K562 (cell line): ENCODE measurements around the gene OFD1. TPM values are rescaled to one million over a fixed set of nuclear protein-coding genes. Genes with fewer than 3 reads are reported as not detected.

Experiments used
- BDP1 ChIP-seq: IDR thresholded peaks from 3 replicates; pipeline ENCODE4 v1.6.1; 2011; ENCODE audit not compliant: insufficient read length, insufficient read depth
- BMI1 ChIP-seq: fragments of 150-350 bp; IDR thresholded peaks from 2 replicates; pipeline ENCODE4 v1.6.1; 2014; ENCODE audit warnings: low read length
- CTBP1 ChIP-seq: fragments of 450-650 bp; IDR thresholded peaks from 2 replicates; pipeline ENCODE4 v1.6.1; 2016; ENCODE audit warnings: borderline replicate concordance
- HNRNPLL ChIP-seq: fragments of 200-400 bp; formaldehyde crosslinking; IDR thresholded peaks from 2 replicates; pipeline ENCODE4 v1.6.1; 2017; ENCODE audit warnings: low read length, low read depth, mild to moderate bottlenecking; ENCODE audit not compliant: poor library complexity, severe bottlenecking
- HSF4 ChIP-seq: fragments of 250-450 bp; sonication (Bioruptor Pico); IDR thresholded peaks from 2 replicates; pipeline ENCODE4 v2.1.2; 2022; ENCODE audit warnings: mild to moderate bottlenecking, moderate library complexity, borderline replicate concordance
- MAFK ChIP-seq: IDR thresholded peaks from 2 replicates; pipeline ENCODE4 v1.6.1; 2011; ENCODE audit warnings: low read length, improper control_type of control experiment
- NFE2 ChIP-seq: IDR thresholded peaks from 2 replicates; pipeline ENCODE4 v1.6.1; 2014; ENCODE audit warnings: antibody characterized with exemption, low read depth
- NFXL1 ChIP-seq: fragments of 450-650 bp; formaldehyde crosslinking; IDR thresholded peaks from 2 replicates; pipeline ENCODE4 v1.4.0; 2021; ENCODE audit warnings: mild to moderate bottlenecking
- RAD21 ChIP-seq, 2 experiments: fragments of 250-450 bp in 1 of 2; fragments of 450-650 bp in 1 of 2; sonication (Bioruptor Pico) in 1 of 2; formaldehyde crosslinking in 1 of 2; IDR thresholded peaks in 1 of 2; conservative IDR thresholded peaks in 1 of 2; 2 replicates each; pipeline versions ENCODE4 v1.4.0 to v1.8.0; 2020 to 2022; ENCODE audit warnings: mild to moderate bottlenecking in 2 of 2, moderate library complexity in 1 of 2
- RBM34 ChIP-seq: fragments of 200-400 bp; formaldehyde crosslinking; IDR thresholded peaks from 2 replicates; pipeline ENCODE4 v1.6.1; 2018; ENCODE audit warnings: low read length, borderline replicate concordance; ENCODE audit not compliant: insufficient read depth
- RNF219 ChIP-seq: fragments of 250-450 bp; sonication (Bioruptor Pico); IDR thresholded peaks from 2 replicates; pipeline ENCODE4 v1.5.0; 2022; ENCODE audit warnings: mild to moderate bottlenecking
- SAP30 ChIP-seq: fragments of 200-600 bp; sonication (generic); IDR thresholded peaks from 2 replicates; pipeline ENCODE4 v1.6.1; 2012; ENCODE audit warnings: borderline replicate concordance, low read depth, mild to moderate bottlenecking, moderate library complexity, low read length, control low read depth, inconsistent platforms; ENCODE audit not compliant: insufficient read depth, poor library complexity, severe bottlenecking
- SOX6 ChIP-seq: fragments of 450-650 bp; IDR thresholded peaks from 2 replicates; pipeline ENCODE4 v1.6.1; 2014; ENCODE audit warnings: mild to moderate bottlenecking
- SREBF2 ChIP-seq: sonication (generic); formaldehyde crosslinking; IDR thresholded peaks from 2 replicates; pipeline ENCODE4 v1.4.0; 2020; ENCODE audit warnings: mild to moderate bottlenecking, missing genetic modification reagents
- TGIF2 ChIP-seq: sonication (generic); formaldehyde crosslinking; IDR thresholded peaks from 2 replicates; pipeline ENCODE4 v1.8.1; 2022; ENCODE audit warnings: mild to moderate bottlenecking, missing genetic modification reagents, moderate library complexity
- XRCC4 ChIP-seq: IDR thresholded peaks from one replicate; pipeline ENCODE4 v1.6.1; 2011; ENCODE audit not compliant: insufficient read depth, insufficient read length; ENCODE audit errors: extremely low read depth
- ZNF140 ChIP-seq: fragments of 250-450 bp; sonication (Bioruptor Pico); IDR thresholded peaks from 2 replicates; pipeline ENCODE4 v1.8.0; 2021; ENCODE audit warnings: moderate library complexity, mild to moderate bottlenecking, inconsistent platforms
- ZNF263 ChIP-seq: sonication (generic); formaldehyde crosslinking; IDR thresholded peaks from 2 replicates; pipeline ENCODE4 v1.8.0; 2022; ENCODE audit warnings: mild to moderate bottlenecking, missing genetic modification reagents, borderline replicate concordance
- ZNF282 ChIP-seq: sonication (generic); formaldehyde crosslinking; IDR thresholded peaks from 2 replicates; pipeline ENCODE4 v1.8.1; 2023; ENCODE audit warnings: missing genetic modification reagents
- ZNF444 ChIP-seq: fragments of 250-450 bp; sonication (Bioruptor Pico); IDR thresholded peaks from 2 replicates; pipeline ENCODE4 v1.4.0; 2020; ENCODE audit warnings: mild to moderate bottlenecking, moderate library complexity
- ZNF507 ChIP-seq: conservative IDR thresholded peaks from 2 replicates; pipeline ENCODE4 v1.6.1; 2017; ENCODE audit warnings: missing genetic modification characterization, missing compliant biosample characterization
- ZNF764 ChIP-seq: fragments of 250-450 bp; sonication (Bioruptor Pico); IDR thresholded peaks from 2 replicates; pipeline ENCODE4 v1.4.0; 2020; ENCODE audit warnings: low read depth, mild to moderate bottlenecking, moderate library complexity
- ZNF778 ChIP-seq: fragments of 450-650 bp; formaldehyde crosslinking; IDR thresholded peaks from 2 replicates; pipeline ENCODE4 v1.4.0; 2020; ENCODE audit warnings: mild to moderate bottlenecking, moderate library complexity
- polyA plus RNA-seq, 8 experiments: library from polyadenylated mRNA; depleted of rRNA in 4 of 8; stranded (reverse) in 5 of 8; unstranded in 3 of 8; fragments of >200 nt; fragmentation: Nextera tagmentation in 2 of 8; fragmentation: Illumina TruSeq in 1 of 8; extraction: Ambion mirVana in 2 of 8; extraction: Trizol in 1 of 8; gene quantifications; 2 replicates each; pipeline versions ENCODE4 v1.2.1 to v1.2.3, GENCODE V29; 2011 to 2014; ENCODE audit warnings: inconsistent platforms in 1 of 8, missing spikeins in 1 of 8
- total RNA-seq, 7 experiments: library from RNA; depleted of rRNA in 6 of 7; stranded (reverse); fragments of >200 nt in 6 of 7; fragmentation: Illumina TruSeq in 2 of 7; extraction: Trizol in 2 of 7; gene quantifications; 2 replicates each; pipeline versions ENCODE4 v1.2.1 to v1.2.3, GENCODE V29; 2011 to 2021; ENCODE audit warnings: low replicate concordance in 1 of 7
- TF ChIP-seq, protein P1 (sequence below): conservative IDR thresholded peaks from 2 replicates; pipeline ENCODE4 v1.6.1; 2011; ENCODE audit warnings: low read depth, mild to moderate bottlenecking, low read length; ENCODE audit not compliant: control insufficient read depth
- TF ChIP-seq, protein P2 (sequence below): fragments of 250-450 bp; sonication (Bioruptor Pico); IDR thresholded peaks from 2 replicates; pipeline ENCODE4 v1.8.0; 2021; ENCODE audit warnings: mild to moderate bottlenecking, moderate library complexity

Gene OFD1
- total and polyA plus RNA-seq, 9 of the 15 experiments (the other 6 are each of a cell fraction or from before 2014, with no cell fraction given) = 22.0 to 49.1 (median 30.2) TPM

DNA sequence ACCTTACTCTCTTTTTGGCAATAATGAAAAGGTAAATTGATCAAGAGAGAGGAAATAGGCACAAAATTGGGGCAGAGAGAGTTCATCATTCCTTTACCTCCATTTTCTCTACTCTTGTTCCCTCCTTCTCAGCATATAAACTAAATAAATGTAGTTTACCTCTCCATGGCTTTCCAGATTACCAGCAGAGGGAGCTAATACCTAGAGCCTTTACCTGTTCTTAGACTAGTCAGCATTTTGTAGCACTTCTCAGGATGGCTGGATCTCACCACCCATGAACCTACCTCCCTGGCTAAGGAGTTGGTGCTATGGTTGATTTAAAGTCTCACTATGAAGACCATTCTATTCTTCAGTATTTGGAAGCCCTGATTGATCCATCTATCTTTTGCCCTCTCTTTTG is 15.7 kb downstream of the OFD1 start (continued):
- TF ChIP-seq, protein P1, sequence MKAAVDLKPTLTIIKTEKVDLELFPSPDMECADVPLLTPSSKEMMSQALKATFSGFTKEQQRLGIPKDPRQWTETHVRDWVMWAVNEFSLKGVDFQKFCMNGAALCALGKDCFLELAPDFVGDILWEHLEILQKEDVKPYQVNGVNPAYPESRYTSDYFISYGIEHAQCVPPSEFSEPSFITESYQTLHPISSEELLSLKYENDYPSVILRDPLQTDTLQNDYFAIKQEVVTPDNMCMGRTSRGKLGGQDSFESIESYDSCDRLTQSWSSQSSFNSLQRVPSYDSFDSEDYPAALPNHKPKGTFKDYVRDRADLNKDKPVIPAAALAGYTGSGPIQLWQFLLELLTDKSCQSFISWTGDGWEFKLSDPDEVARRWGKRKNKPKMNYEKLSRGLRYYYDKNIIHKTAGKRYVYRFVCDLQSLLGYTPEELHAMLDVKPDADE = no peak
- no peak for TF ChIP-seq TGIF2 (CRISPR knock-in tag)
- TF ChIP-seq MAFK = peak; percentile 65; the same call in 1 of the 2 replicates
- peak; percentile 29; the same call in 1 of the 2 replicates for TF ChIP-seq NFE2
- no peak for TF ChIP-seq CTBP1
- TF ChIP-seq ZNF764 (CRISPR knock-in tag) = no peak
- TF ChIP-seq NFXL1 (CRISPR knock-in tag) = no peak
- no peak for TF ChIP-seq SREBF2 (CRISPR knock-in tag)
- no peak for TF ChIP-seq SOX6
- no peak for TF ChIP-seq ZNF778 (CRISPR knock-in tag)
- TF ChIP-seq RAD21 (CRISPR knock-in tag; conservative IDR thresholded peaks at IDR 0.05 in 1 of 2, IDR thresholded peaks at IDR 0.05 in 1 of 2) = peak in 1 of 2 experiments; percentile 51; a peak in 2 of 4 replicates
- TF ChIP-seq ZNF140 (CRISPR knock-in tag) = no peak
- no peak for TF ChIP-seq HSF4
- TF ChIP-seq, protein P2, sequence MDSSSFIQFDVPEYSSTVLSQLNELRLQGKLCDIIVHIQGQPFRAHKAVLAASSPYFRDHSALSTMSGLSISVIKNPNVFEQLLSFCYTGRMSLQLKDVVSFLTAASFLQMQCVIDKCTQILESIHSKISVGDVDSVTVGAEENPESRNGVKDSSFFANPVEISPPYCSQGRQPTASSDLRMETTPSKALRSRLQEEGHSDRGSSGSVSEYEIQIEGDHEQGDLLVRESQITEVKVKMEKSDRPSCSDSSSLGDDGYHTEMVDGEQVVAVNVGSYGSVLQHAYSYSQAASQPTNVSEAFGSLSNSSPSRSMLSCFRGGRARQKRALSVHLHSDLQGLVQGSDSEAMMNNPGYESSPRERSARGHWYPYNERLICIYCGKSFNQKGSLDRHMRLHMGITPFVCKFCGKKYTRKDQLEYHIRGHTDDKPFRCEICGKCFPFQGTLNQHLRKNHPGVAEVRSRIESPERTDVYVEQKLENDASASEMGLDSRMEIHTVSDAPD = no peak
- no peak for TF ChIP-seq ZNF507 (tag)
- no peak for TF ChIP-seq ZNF444 (CRISPR knock-in tag)
- no peak for TF ChIP-seq RNF219 (CRISPR knock-in tag)
- no peak for TF ChIP-seq SAP30
- no peak for TF ChIP-seq RBM34
- no peak for TF ChIP-seq HNRNPLL
- TF ChIP-seq BMI1 = no peak
- no peak for TF ChIP-seq XRCC4
- TF ChIP-seq ZNF282 (CRISPR knock-in tag) = no peak
- TF ChIP-seq ZNF263 (CRISPR knock-in tag) = no peak
- no peak for TF ChIP-seq BDP1
